ENCODE results near the gene IMPDH2.

The IMPDH2 gene

GRCh38 chr3:49028673-49029562 is at the start of gene IMPDH2:
IMPDH2 (minus strand) TSS chr3:49029398; CDS start chr3:49029350, 48 bp downstream.
- peaks cover 49% of the 10 kb centered on the region for H3K4me1 ChIP-seq
- H4K20me1 ChIP-seq, result peaks cover 39% of the 10 kb centered on the region
- H3K27me3 ChIP-seq, result no peaks in the 10 kb centered on the region
- no peaks in the 10 kb centered on the region for H3K9me3 ChIP-seq
- H3K9ac ChIP-seq, result peak within 1 kb of the TSS; percentile 90
- peak within 1 kb of the TSS; percentile 90 for H3K27ac ChIP-seq
- TF ChIP-seq Cebpa-rat (IDR thresholded peaks at IDR 0.05), result peak; percentile 90
- peak within 1 kb of the TSS; percentile 97 for H3K4me2 ChIP-seq
- H3K36me3 ChIP-seq, result peaks cover 81% of the 10 kb centered on the region
- peak within 1 kb of the TSS; percentile 77 for H3K4me3 ChIP-seq

- H3K9me3 ChIP-seq, result no peaks in the 10 kb centered on the region
- no peaks in the 10 kb centered on the region for H3K27me3 ChIP-seq
- H3K27ac ChIP-seq, result no peak overlapping the region
- no peak overlapping the region for H3K9ac ChIP-seq
- TF ChIP-seq Cebpa-rat (IDR thresholded peaks at IDR 0.05), result no peak
- no peaks in the 10 kb centered on the region for H3K4me1 ChIP-seq
- H3K36me3 ChIP-seq, result peaks cover 89% of the 10 kb centered on the region
- H3K4me3 ChIP-seq, result no peak overlapping the region
- no peak overlapping the region for H3K4me2 ChIP-seq
- peaks cover 100% of the 10 kb centered on the region for H4K20me1 ChIP-seq
These were observed 47.4 kb upstream of the IMPDH2 start for GRCh38 chr3:49076646-49077045.

GRCh38 chr3:49076116-49076515 is 46.9 kb upstream of the IMPDH2 start:
- TF ChIP-seq Cebpa-rat (IDR thresholded peaks at IDR 0.05), result no peak
- H3K36me3 ChIP-seq, result peaks cover 89% of the 10 kb centered on the region
- peaks cover 100% of the 10 kb centered on the region for H4K20me1 ChIP-seq

GRCh38 chr3:49058011-49058410 is 28.8 kb upstream of the IMPDH2 start:
- H3K4me2 ChIP-seq, result no peak overlapping the region
- H3K27me3 ChIP-seq, result no peaks in the 10 kb centered on the region
- no peak overlapping the region for H3K27ac ChIP-seq
- H3K9me3 ChIP-seq, result no peaks in the 10 kb centered on the region
- no peak overlapping the region for H3K9ac ChIP-seq
- TF ChIP-seq Cebpa-rat (IDR thresholded peaks at IDR 0.05), result no peak
- peaks cover 100% of the 10 kb centered on the region for H3K36me3 ChIP-seq
- H3K4me3 ChIP-seq, result no peak overlapping the region
- peaks cover 90% of the 10 kb centered on the region for H4K20me1 ChIP-seq
- H3K4me1 ChIP-seq, result no peaks in the 10 kb centered on the region

More at GRCh38 chr3:49076116-49076515, 46.9 kb upstream of the IMPDH2 start:
- Histone ChIP-seq H3K9me3 (no peaks in the 10 kb centered on the region), H3K27ac (no peak overlapping the region), H3K4me1 (no peaks in the 10 kb centered on the region), H3K4me3 (no peak overlapping the region), H3K4me2 (no peak overlapping the region), H3K27me3 (no peaks in the 10 kb centered on the region), H3K9ac (no peak overlapping the region)

GRCh38 chr3:49057268-49057667 is 28.1 kb upstream of the IMPDH2 start:
- Histone ChIP-seq H3K4me2 (no peak overlapping the region), H3K36me3 (peaks cover 100% of the 10 kb centered on the region), H3K9me3 (no peaks in the 10 kb centered on the region), H3K4me1 (no peaks in the 10 kb centered on the region), H3K9ac (no peak overlapping the region), H3K4me3 (no peak overlapping the region), H3K27me3 (no peaks in the 10 kb centered on the region), H3K27ac (no peak overlapping the region), H4K20me1 (peaks cover 85% of the 10 kb centered on the region)
- TF ChIP-seq Cebpa-rat (IDR thresholded peaks at IDR 0.05), result no peak

- Histone ChIP-seq H3K27me3 (no peaks in the 10 kb centered on the region), H3K4me3 (no peak overlapping the region), H3K4me1 (no peaks in the 10 kb centered on the region), H3K36me3 (peaks cover 99% of the 10 kb centered on the region), H3K27ac (no peak overlapping the region), H3K9ac (no peak overlapping the region), H3K9me3 (no peaks in the 10 kb centered on the region), H3K4me2 (no peak overlapping the region), H4K20me1 (peaks cover 85% of the 10 kb centered on the region)
- TF ChIP-seq Cebpa-rat (IDR thresholded peaks at IDR 0.05), result no peak
These were observed 25.2 kb upstream of the IMPDH2 start for GRCh38 chr3:49054344-49054862.

- Histone ChIP-seq H4K20me1 (peaks cover 76% of the 10 kb centered on the region), H3K36me3 (peaks cover 99% of the 10 kb centered on the region), H3K4me2 (no peak overlapping the region), H3K27ac (no peak overlapping the region), H3K4me3 (no peak overlapping the region), H3K27me3 (no peaks in the 10 kb centered on the region), H3K9me3 (no peaks in the 10 kb centered on the region), H3K9ac (no peak overlapping the region), H3K4me1 (no peaks in the 10 kb centered on the region)
- no peak for TF ChIP-seq Cebpa-rat (IDR thresholded peaks at IDR 0.05)
These were observed 24.3 kb upstream of the IMPDH2 start for GRCh38 chr3:49053543-49053942.

- Histone ChIP-seq H3K36me3 (peaks cover 99% of the 10 kb centered on the region), H3K27me3 (no peaks in the 10 kb centered on the region), H3K9ac (no peak overlapping the region; the same call in 1 of the 2 replicates), H3K4me3 (no peak overlapping the region), H3K4me2 (no peak overlapping the region), H3K4me1 (no peaks in the 10 kb centered on the region), H3K27ac (no peak overlapping the region), H3K9me3 (no peaks in the 10 kb centered on the region), H4K20me1 (peaks cover 18% of the 10 kb centered on the region; the same call in 1 of the 2 replicates)
- no peak for TF ChIP-seq Cebpa-rat (IDR thresholded peaks at IDR 0.05)
These were observed 6.1 kb upstream of the IMPDH2 start for GRCh38 chr3:49035281-49035680.

- Histone ChIP-seq H4K20me1 (0 out of 2 replicates have a peak, but pooled peaks cover 12% of the 10 kb centered on the region), H3K27me3 (no peaks in the 10 kb centered on the region), H3K27ac (no peak overlapping the region), H3K9ac (no peak overlapping the region), H3K4me2 (no peak overlapping the region), H3K36me3 (peaks cover 97% of the 10 kb centered on the region), H3K4me3 (no peak overlapping the region), H3K4me1 (no peaks in the 10 kb centered on the region), H3K9me3 (no peaks in the 10 kb centered on the region)
- TF ChIP-seq Cebpa-rat (IDR thresholded peaks at IDR 0.05), result no peak
These were observed 5.5 kb upstream of the IMPDH2 start for GRCh38 chr3:49034650-49035049.

GRCh38 chr3:49032646-49033304 is 3.6 kb upstream of the IMPDH2 start:
- Histone ChIP-seq H4K20me1 (peaks cover 12% of the 10 kb centered on the region; the same call in 1 of the 2 replicates), H3K4me2 (no peak overlapping the region), H3K9me3 (no peaks in the 10 kb centered on the region), H3K27ac (no peak overlapping the region), H3K4me3 (no peak overlapping the region), H3K4me1 (peaks cover 10% of the 10 kb centered on the region), H3K36me3 (peaks cover 80% of the 10 kb centered on the region), H3K9ac (no peak overlapping the region), H3K27me3 (no peaks in the 10 kb centered on the region)
- TF ChIP-seq Cebpa-rat (IDR thresholded peaks at IDR 0.05), result no peak
